Measurements from ENCODE around the gene NPAS3.

- TF ChIP-seq ZFX (IDR thresholded peaks at IDR 0.05; ENCODE audit: borderline replicate concordance) (no peak), CTCF (IDR thresholded peaks at IDR 0.05) (no peak)
These were observed 337.2 kb downstream of the NPAS3 start for GRCh38 chr14:33275879-33276278.

Measured in 22Rv1 (cell line).